Cardiac fibroblast (primary cell): ENCODE data around the gene STOM.

Experiments
- DNase-seq, 2 donors: peaks; one replicate each; pipeline versions ENCODE4 v3.0.0 to v3.0.0-alpha.2; 2010; ENCODE audit warnings: low read depth in 2 of 2
- H3K4me3 ChIP-seq, 2 donors: replicated peaks in 1 of 2; 1 replicate in 1 of 2; 2 replicates in 1 of 2; pipeline ENCODE4 v1.5.1; 2011; ENCODE audit warnings: low read depth in 2 of 2, low read length in 2 of 2, mild to moderate bottlenecking in 2 of 2, moderate library complexity in 1 of 2
- CTCF ChIP-seq: IDR thresholded peaks from one replicate; pipeline ENCODE4 v1.5.1; 2011; ENCODE audit warnings: low read depth, mild to moderate bottlenecking, low read length, inconsistent platforms

The STOM gene

GRCh38 chr9:121326901-121327613, 43.0 kb downstream of the STOM start:
- H3K4me3 ChIP-seq: no peak overlapping the region
- no peak for DNase-seq
- TF ChIP-seq CTCF: no peak

- DNase-seq: peak; percentile 95 to 97
- no peak overlapping the region for H3K4me3 ChIP-seq
- no peak for TF ChIP-seq CTCF
Observed at GRCh38 chr9:121326130-121326838, 43.8 kb downstream of the STOM start.

- no peak for TF ChIP-seq CTCF
- H3K4me3 ChIP-seq: no peak overlapping the region
- DNase-seq: peak in 1 of 2 donors; percentile 22
Observed at GRCh38 chr9:121325387-121325786, 44.7 kb downstream of the STOM start.

GRCh38 chr9:121324755-121325154, 45.3 kb downstream of the STOM start:
- no peak for TF ChIP-seq CTCF

GRCh38 chr9:121324316-121324715, 45.7 kb downstream of the STOM start:
- no peak overlapping the region for H3K4me3 ChIP-seq
- no peak for DNase-seq
- no peak for TF ChIP-seq CTCF

More at GRCh38 chr9:121324755-121325154, 45.3 kb downstream of the STOM start:
- no peak overlapping the region for H3K4me3 ChIP-seq
- no peak for DNase-seq

GRCh38 chr9:121323449-121324151, 46.5 kb downstream of the STOM start:
- TF ChIP-seq CTCF: no peak
- H3K4me3 ChIP-seq: no peak overlapping the region

More at GRCh38 chr9:121323449-121324151, 46.5 kb downstream of the STOM start:
- no peak for DNase-seq
